C4-2B (cell line): ENCODE data around the gene PRSS3.
A peak's percentile ranks its signal among the peaks of the same experiment; 100 is the strongest.
"Not testable (repeated sequence)": the region's sequence is repeated elsewhere in the genome, so short reads cannot be mapped to it uniquely, and the experiment has no call there.

ENCODE experiments used
- ZFX ChIP-seq: fragments of 450-650 bp; IDR thresholded peaks from 2 replicates; pipeline ENCODE4 v1.6.1; 2017
- TF ChIP-seq, protein P1 (sequence below): fragments of 450-650 bp; conservative IDR thresholded peaks from 2 replicates; pipeline ENCODE4 v1.5.1; 2017; ENCODE audit warnings: mild to moderate bottlenecking

DNA sequence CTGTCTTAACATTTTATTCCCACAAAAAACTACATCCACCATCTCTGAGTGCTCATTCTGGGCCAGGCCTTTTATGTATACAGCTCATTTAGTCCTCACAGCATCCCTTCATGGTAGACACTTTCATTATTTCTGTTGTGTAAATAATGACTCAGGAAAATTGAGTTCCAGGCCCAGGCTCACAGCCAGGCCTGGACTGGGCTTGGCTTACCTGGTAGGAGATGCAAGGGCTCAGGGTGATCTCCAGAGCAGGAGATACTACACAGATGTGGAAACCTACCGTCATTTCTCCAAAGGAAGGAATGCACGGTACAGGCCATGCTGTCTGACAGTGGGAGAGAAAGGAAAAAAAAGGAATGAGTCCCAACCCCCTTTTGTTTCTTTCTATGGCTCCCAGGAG lies 11.8 kb downstream of the PRSS3 start:
- TF ChIP-seq, protein P1, sequence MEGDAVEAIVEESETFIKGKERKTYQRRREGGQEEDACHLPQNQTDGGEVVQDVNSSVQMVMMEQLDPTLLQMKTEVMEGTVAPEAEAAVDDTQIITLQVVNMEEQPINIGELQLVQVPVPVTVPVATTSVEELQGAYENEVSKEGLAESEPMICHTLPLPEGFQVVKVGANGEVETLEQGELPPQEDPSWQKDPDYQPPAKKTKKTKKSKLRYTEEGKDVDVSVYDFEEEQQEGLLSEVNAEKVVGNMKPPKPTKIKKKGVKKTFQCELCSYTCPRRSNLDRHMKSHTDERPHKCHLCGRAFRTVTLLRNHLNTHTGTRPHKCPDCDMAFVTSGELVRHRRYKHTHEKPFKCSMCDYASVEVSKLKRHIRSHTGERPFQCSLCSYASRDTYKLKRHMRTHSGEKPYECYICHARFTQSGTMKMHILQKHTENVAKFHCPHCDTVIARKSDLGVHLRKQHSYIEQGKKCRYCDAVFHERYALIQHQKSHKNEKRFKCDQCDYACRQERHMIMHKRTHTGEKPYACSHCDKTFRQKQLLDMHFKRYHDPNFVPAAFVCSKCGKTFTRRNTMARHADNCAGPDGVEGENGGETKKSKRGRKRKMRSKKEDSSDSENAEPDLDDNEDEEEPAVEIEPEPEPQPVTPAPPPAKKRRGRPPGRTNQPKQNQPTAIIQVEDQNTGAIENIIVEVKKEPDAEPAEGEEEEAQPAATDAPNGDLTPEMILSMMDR, result not testable (repeated sequence)
- 0 out of 2 replicates have a peak, but pooled peaks have one; percentile 10 for TF ChIP-seq ZFX
